ENCODE measurements around the gene SDK2.

The SDK2 gene

GRCh38 chr17:73644145-73645049 lies at the start of gene SDK2:
Gene SDK2 (minus strand): TSS chr17:73644445. CDS start chr17:73644088, 357 bp downstream.
- DNase-seq = no peak

- no peak for DNase-seq
Observed at GRCh38 chr17:73693071-73693470, 48.8 kb upstream of the SDK2 start.

- DNase-seq = no peak
Observed at GRCh38 chr17:73691321-73691766, 47.1 kb upstream of the SDK2 start.

- no peak for DNase-seq
Observed at GRCh38 chr17:73690676-73691075, 46.4 kb upstream of the SDK2 start.

- no peak for DNase-seq
Observed at GRCh38 chr17:73689596-73690275, 45.5 kb upstream of the SDK2 start.

- DNase-seq = no peak
Observed at GRCh38 chr17:73686961-73687360, 42.7 kb upstream of the SDK2 start.

- DNase-seq = no peak
Observed at GRCh38 chr17:73686126-73686525, 41.9 kb upstream of the SDK2 start.

- DNase-seq = no peak
Observed at GRCh38 chr17:73684183-73684582, 39.9 kb upstream of the SDK2 start.

- no peak for DNase-seq
Observed at GRCh38 chr17:73683771-73684170, 39.5 kb upstream of the SDK2 start.

- DNase-seq = no peak
Observed at GRCh38 chr17:73681946-73682345, 37.7 kb upstream of the SDK2 start.

- no peak for DNase-seq
Observed at GRCh38 chr17:73679476-73679875, 35.2 kb upstream of the SDK2 start.

GRCh38 chr17:73678999-73679398 lies 34.8 kb upstream of the SDK2 start:
- no peak for DNase-seq

GRCh38 chr17:73669771-73670170 lies 25.5 kb upstream of the SDK2 start:
- DNase-seq = no peak

GRCh38 chr17:73667181-73667959 lies 23.1 kb upstream of the SDK2 start:
- no peak for DNase-seq

GRCh38 chr17:73663614-73664013 lies 19.4 kb upstream of the SDK2 start:
- DNase-seq = no peak

- DNase-seq = no peak
Observed at GRCh38 chr17:73660366-73660765, 16.1 kb upstream of the SDK2 start.

GRCh38 chr17:73658821-73659515 lies 14.7 kb upstream of the SDK2 start:
- DNase-seq = no peak

GRCh38 chr17:73657473-73658116 lies 13.3 kb upstream of the SDK2 start:
- DNase-seq = no peak

- DNase-seq = no peak
Observed at GRCh38 chr17:73654241-73654640, 10.0 kb upstream of the SDK2 start.

GRCh38 chr17:73653810-73654209 lies 9.6 kb upstream of the SDK2 start:
- no peak for DNase-seq

- no peak for DNase-seq
Observed at GRCh38 chr17:73652886-73653480, 8.7 kb upstream of the SDK2 start.
